ENCODE measurements around the gene DCST2.

- no peak for TF ChIP-seq CTCF (IDR thresholded peaks at IDR 0.05)
- TF ChIP-seq POLR2A (IDR thresholded peaks at IDR 0.05): no peak
These were observed 5.2 kb upstream of the DCST2 start for GRCh38 chr1:155038602-155039307.
